Suprapubic skin (tissue), 3 donors: ENCODE measurements around the gene NAV3.

Source experiments
- EP300 ChIP-seq: sonication (generic); formaldehyde crosslinking; IDR thresholded peaks from one replicate; pipeline ENCODE4 v1.6.1; 2017; ENCODE audit warnings: antibody characterized with exemption
- POLR2A ChIP-seq, 2 donors: fragments of 450-650 bp; IDR thresholded peaks; one replicate each; pipeline ENCODE4 v1.6.1; 2017; ENCODE audit warnings: antibody characterized with exemption in 2 of 2, mild to moderate bottlenecking in 2 of 2, moderate library complexity in 2 of 2
- TF ChIP-seq, protein P1 (sequence below), 2 donors: fragments of 200-600 bp in 1 of 2; fragments of 450-650 bp in 1 of 2; sonication (generic) in 1 of 2; IDR thresholded peaks; one replicate each; pipeline ENCODE4 v1.5.1; 2016 to 2019; ENCODE audit warnings: antibody characterized with exemption in 2 of 2, mild to moderate bottlenecking in 1 of 2, moderate library complexity in 1 of 2

DNA sequence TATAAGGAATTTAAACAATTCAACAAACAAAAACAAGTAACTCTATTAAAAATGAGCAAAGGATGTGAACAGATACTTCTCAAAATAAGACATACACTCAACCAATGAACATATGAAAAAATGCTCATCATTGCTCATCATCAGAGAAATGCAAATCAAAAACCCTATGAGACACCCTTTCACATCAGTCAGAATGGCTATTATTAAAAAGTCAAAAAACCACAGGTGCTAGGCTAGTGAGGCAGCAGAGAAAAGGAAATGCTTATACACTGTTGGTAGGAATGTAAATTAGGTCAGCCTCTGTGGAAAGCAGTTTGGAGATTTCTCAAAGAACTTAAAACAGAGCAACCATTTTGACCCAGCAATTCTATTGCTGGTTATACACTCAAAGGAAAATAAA, 52.0 kb downstream of the NAV3 start:
- TF ChIP-seq, protein P1, sequence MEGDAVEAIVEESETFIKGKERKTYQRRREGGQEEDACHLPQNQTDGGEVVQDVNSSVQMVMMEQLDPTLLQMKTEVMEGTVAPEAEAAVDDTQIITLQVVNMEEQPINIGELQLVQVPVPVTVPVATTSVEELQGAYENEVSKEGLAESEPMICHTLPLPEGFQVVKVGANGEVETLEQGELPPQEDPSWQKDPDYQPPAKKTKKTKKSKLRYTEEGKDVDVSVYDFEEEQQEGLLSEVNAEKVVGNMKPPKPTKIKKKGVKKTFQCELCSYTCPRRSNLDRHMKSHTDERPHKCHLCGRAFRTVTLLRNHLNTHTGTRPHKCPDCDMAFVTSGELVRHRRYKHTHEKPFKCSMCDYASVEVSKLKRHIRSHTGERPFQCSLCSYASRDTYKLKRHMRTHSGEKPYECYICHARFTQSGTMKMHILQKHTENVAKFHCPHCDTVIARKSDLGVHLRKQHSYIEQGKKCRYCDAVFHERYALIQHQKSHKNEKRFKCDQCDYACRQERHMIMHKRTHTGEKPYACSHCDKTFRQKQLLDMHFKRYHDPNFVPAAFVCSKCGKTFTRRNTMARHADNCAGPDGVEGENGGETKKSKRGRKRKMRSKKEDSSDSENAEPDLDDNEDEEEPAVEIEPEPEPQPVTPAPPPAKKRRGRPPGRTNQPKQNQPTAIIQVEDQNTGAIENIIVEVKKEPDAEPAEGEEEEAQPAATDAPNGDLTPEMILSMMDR (IDR thresholded peaks at IDR 0.05), result no peak
- no peak for TF ChIP-seq POLR2A (IDR thresholded peaks at IDR 0.05)
- no peak for TF ChIP-seq EP300
